ENCODE results near the gene MAP1S.

The MAP1S gene

GRCh38 chr19:17737690-17738153, 18.4 kb downstream of the MAP1S start:
- ATAC-seq (replicated peaks), result no peak
- no peaks in the 10 kb centered on the region for H3K9me3 Mint-ChIP-seq
- H3K4me3 Mint-ChIP-seq, result no peak overlapping the region
- H3K36me3 Mint-ChIP-seq, result peaks cover 26 to 43% of the 10 kb centered on the region in 2 donors
- H3K27ac Mint-ChIP-seq, result no peak overlapping the region
- DNase-seq, result no peak
- peaks cover 28 to 42% of the 10 kb centered on the region in 2 donors for H3K4me1 Mint-ChIP-seq
- H3K27me3 Mint-ChIP-seq, result no peaks in the 10 kb centered on the region

GRCh38 chr19:17739121-17739875, 20.0 kb downstream of the MAP1S start:
- Mint-ChIP-seq H3K36me3 (peaks cover 24 to 35% of the 10 kb centered on the region in 2 donors), H3K9me3 (no peaks in the 10 kb centered on the region), H3K27ac (peak overlapping the region; percentile 97), H3K27me3 (no peaks in the 10 kb centered on the region), H3K4me3 (peak overlapping the region; percentile 61 to 84), H3K4me1 (peaks cover 31 to 48% of the 10 kb centered on the region in 2 donors)
- peak; percentile 76 to 84 for ATAC-seq (replicated peaks)
- DNase-seq, result peak; percentile 66

GRCh38 chr19:17741456-17741855, 22.2 kb downstream of the MAP1S start:
- Mint-ChIP-seq H3K9me3 (no peaks in the 10 kb centered on the region), H3K27ac (no peak overlapping the region), H3K27me3 (no peaks in the 10 kb centered on the region), H3K4me3 (peak overlapping the region; percentile 6 to 32), H3K4me1 (peaks cover 33 to 52% of the 10 kb centered on the region in 2 donors), H3K36me3 (peaks cover 10 to 18% of the 10 kb centered on the region in 2 donors)
- DNase-seq, result no peak
- ATAC-seq (replicated peaks), result no peak

- H3K4me3 Mint-ChIP-seq, result no peak overlapping the region
- DNase-seq, result no peak
- peaks cover 36 to 54% of the 10 kb centered on the region in 2 donors for H3K4me1 Mint-ChIP-seq
- no peaks in the 10 kb centered on the region for H3K9me3 Mint-ChIP-seq
- H3K27ac Mint-ChIP-seq, result no peak overlapping the region
- no peaks in the 10 kb centered on the region for H3K27me3 Mint-ChIP-seq
- peaks cover 3 to 10% of the 10 kb centered on the region in 2 donors for H3K36me3 Mint-ChIP-seq
- no peak for ATAC-seq (replicated peaks)
These were observed 24.7 kb downstream of the MAP1S start for GRCh38 chr19:17743874-17744580.

GRCh38 chr19:17747205-17748098, 28.2 kb downstream of the MAP1S start:
- Mint-ChIP-seq H3K27me3 (no peaks in the 10 kb centered on the region), H3K4me3 (peak overlapping the region; percentile 74 to 87), H3K9me3 (no peaks in the 10 kb centered on the region), H3K36me3 (peaks cover 4 to 9% of the 10 kb centered on the region in 2 donors), H3K4me1 (peaks cover 37 to 55% of the 10 kb centered on the region in 2 donors), H3K27ac (peak overlapping the region; percentile 84)
- peak; percentile 93 for DNase-seq
- ATAC-seq (replicated peaks), result peak; percentile 73 to 81

GRCh38 chr19:17748884-17749638, 29.8 kb downstream of the MAP1S start:
- no peak for ATAC-seq (replicated peaks)
- H3K4me1 Mint-ChIP-seq, result peaks cover 42 to 63% of the 10 kb centered on the region in 2 donors
- H3K36me3 Mint-ChIP-seq, result peaks cover 8 to 14% of the 10 kb centered on the region in 2 donors

GRCh38 chr19:17749912-17750317, 30.6 kb downstream of the MAP1S start:
- H3K27me3 Mint-ChIP-seq, result no peaks in the 10 kb centered on the region
- H3K4me1 Mint-ChIP-seq, result peaks cover 47 to 69% of the 10 kb centered on the region in 2 donors
- DNase-seq (no peak), ATAC-seq (replicated peaks) (no peak)
- peak overlapping the region; percentile 74 for H3K27ac Mint-ChIP-seq
- no peaks in the 10 kb centered on the region for H3K9me3 Mint-ChIP-seq
- peaks cover 16 to 22% of the 10 kb centered on the region in 2 donors for H3K36me3 Mint-ChIP-seq
- peak overlapping the region; percentile 74 to 87 for H3K4me3 Mint-ChIP-seq

More at GRCh38 chr19:17748884-17749638, 29.8 kb downstream of the MAP1S start:
- no peak for DNase-seq
- H3K27ac Mint-ChIP-seq, result peak overlapping the region; percentile 74
- H3K9me3 Mint-ChIP-seq, result no peaks in the 10 kb centered on the region
- H3K4me3 Mint-ChIP-seq, result peak overlapping the region; percentile 74 to 87
- no peaks in the 10 kb centered on the region for H3K27me3 Mint-ChIP-seq

GRCh38 chr19:17751103-17751911, 32.0 kb downstream of the MAP1S start, which contains the start of gene FCHO1:
Gene FCHO1, plus strand, starts transcription at chr19:17751477. Its CDS starts 3,688 bp downstream, at chr19:17755165.
- H3K4me1 Mint-ChIP-seq, result peaks cover 57 to 80% of the 10 kb centered on the region in 2 donors
- H3K27me3 Mint-ChIP-seq, result no peaks in the 10 kb centered on the region
- H3K9me3 Mint-ChIP-seq, result no peaks in the 10 kb centered on the region
- H3K36me3 Mint-ChIP-seq, result peaks cover 21 to 24% of the 10 kb centered on the region in 2 donors
- peak within 1 kb of the TSS; percentile 99 for H3K27ac Mint-ChIP-seq
- ATAC-seq (replicated peaks) (peak; percentile 61 to 62), DNase-seq (peak; percentile 88)
- H3K4me3 Mint-ChIP-seq, result peak within 1 kb of the TSS; percentile 74 to 76

- peaks cover 59 to 81% of the 10 kb centered on the region in 2 donors for H3K4me1 Mint-ChIP-seq
- H3K4me3 Mint-ChIP-seq, result peak overlapping the region; percentile 74 to 76
- H3K27me3 Mint-ChIP-seq, result no peaks in the 10 kb centered on the region
- DNase-seq (no peak), ATAC-seq (replicated peaks) (peak; percentile 21)
- no peaks in the 10 kb centered on the region for H3K9me3 Mint-ChIP-seq
- H3K36me3 Mint-ChIP-seq, result peaks cover 27 to 28% of the 10 kb centered on the region in 2 donors
- H3K27ac Mint-ChIP-seq, result peak overlapping the region; percentile 99
These were observed 32.6 kb downstream of the MAP1S start for GRCh38 chr19:17751912-17752273.

- peaks cover 37% of the 10 kb centered on the region in 2 donors for H3K36me3 Mint-ChIP-seq
- peaks cover 60 to 91% of the 10 kb centered on the region in 2 donors for H3K4me1 Mint-ChIP-seq
- H3K27ac Mint-ChIP-seq, result peak overlapping the region; percentile 3
- no peak overlapping the region for H3K4me3 Mint-ChIP-seq
- DNase-seq, result no peak
- ATAC-seq (replicated peaks), result no peak
- no peaks in the 10 kb centered on the region for H3K9me3 Mint-ChIP-seq
- H3K27me3 Mint-ChIP-seq, result no peaks in the 10 kb centered on the region
These were observed 33.8 kb downstream of the MAP1S start for GRCh38 chr19:17752865-17753639.

- no peak for DNase-seq
- Mint-ChIP-seq H3K36me3 (peaks cover 39 to 42% of the 10 kb centered on the region in 2 donors), H3K4me3 (no peak overlapping the region), H3K4me1 (peaks cover 57 to 88% of the 10 kb centered on the region in 2 donors), H3K27me3 (no peaks in the 10 kb centered on the region), H3K9me3 (no peaks in the 10 kb centered on the region), H3K27ac (peak overlapping the region; percentile 96)
- ATAC-seq (replicated peaks), result no peak
These were observed 34.7 kb downstream of the MAP1S start for GRCh38 chr19:17753976-17754375.
